GM13976 (cell line): ENCODE results near the gene DRC3.

ENCODE experiments used
- DNase-seq: peaks from one replicate; pipeline ENCODE4 v3.0.0; 2012; ENCODE audit warnings: low spot score
- in situ Hi-C: fragments of 300-500 bp; cut with MboI; formaldehyde crosslinking; loops from one replicate; pipeline ENCODE4 v1.12.0; 2022; ENCODE audit warnings: low sequenced_read_pairs, mixed read lengths, inconsistent platforms; ENCODE audit not compliant: unreplicated experiment
- TF ChIP-seq, protein P1 (sequence below): IDR thresholded peaks from 2 replicates; pipeline ENCODE4 v1.5.1; 2012; ENCODE audit warnings: borderline replicate concordance, mild to moderate bottlenecking; ENCODE audit not compliant: insufficient read depth; ENCODE audit errors: extremely low read depth, missing control alignments, control extremely low read depth

Gene DRC3

DNA sequence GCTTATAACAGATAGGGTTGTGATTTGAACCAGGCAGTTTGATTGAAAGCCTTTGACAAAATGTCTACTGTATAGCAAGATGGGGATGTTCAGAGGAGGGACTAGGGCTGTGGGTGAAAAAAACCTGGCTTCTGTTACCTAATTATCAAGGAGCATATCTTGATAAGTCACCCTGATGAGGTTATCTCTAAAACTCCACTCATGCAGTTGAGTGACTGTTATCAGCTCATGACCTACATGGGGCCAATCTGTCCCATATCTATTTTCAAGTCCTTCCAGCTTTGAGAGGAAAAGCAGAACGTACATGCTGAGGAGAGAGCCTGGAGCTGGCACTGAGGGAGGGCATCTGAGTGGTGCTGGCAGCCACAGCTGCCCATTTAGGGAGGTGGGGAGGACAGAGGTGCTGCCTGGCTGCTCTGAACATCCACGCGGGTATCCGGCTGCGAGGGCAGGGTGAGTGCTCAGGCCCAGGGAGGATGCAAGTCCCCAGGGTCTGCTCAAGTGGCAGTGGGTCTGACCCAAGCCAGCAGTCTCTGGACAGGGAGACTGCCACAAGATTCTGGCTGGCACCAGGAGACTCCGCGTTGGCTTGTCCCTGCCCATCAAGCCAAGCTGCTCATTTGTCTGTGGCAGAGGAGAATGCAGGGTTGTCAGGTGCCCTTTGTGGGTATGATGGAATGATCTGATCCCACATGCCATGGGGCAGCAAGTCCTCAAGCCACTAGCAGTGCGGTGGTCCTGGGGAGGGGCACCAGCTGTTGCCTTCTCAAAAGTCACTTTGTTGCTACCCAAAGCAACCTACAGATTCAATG is 37.2 kb downstream of the DRC3 start:
- no peak for DNase-seq
- in situ Hi-C loops: no loop called here
- TF ChIP-seq, protein P1, sequence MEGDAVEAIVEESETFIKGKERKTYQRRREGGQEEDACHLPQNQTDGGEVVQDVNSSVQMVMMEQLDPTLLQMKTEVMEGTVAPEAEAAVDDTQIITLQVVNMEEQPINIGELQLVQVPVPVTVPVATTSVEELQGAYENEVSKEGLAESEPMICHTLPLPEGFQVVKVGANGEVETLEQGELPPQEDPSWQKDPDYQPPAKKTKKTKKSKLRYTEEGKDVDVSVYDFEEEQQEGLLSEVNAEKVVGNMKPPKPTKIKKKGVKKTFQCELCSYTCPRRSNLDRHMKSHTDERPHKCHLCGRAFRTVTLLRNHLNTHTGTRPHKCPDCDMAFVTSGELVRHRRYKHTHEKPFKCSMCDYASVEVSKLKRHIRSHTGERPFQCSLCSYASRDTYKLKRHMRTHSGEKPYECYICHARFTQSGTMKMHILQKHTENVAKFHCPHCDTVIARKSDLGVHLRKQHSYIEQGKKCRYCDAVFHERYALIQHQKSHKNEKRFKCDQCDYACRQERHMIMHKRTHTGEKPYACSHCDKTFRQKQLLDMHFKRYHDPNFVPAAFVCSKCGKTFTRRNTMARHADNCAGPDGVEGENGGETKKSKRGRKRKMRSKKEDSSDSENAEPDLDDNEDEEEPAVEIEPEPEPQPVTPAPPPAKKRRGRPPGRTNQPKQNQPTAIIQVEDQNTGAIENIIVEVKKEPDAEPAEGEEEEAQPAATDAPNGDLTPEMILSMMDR: no peak

DNA sequence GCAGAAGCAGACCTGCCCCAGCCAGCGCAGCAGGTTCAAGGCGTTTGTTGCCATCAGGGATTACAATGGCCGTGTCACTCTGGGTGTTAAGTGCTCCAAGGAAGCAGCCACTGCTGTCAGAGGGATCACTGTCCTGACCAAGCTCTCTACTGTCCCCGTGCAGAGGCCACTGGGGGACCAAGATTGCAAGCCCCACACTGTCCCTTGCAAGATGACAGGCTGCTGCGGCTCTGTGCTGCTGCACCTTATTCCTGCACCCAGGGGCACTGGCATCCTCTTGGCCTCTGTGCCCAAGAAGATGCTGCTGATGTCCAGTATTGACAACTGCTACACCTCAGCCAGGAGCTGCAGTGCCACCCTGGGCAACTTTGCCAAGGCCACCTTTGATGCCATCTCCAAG is 38.6 kb downstream of the DRC3 start:
- DNase-seq: no peak
- in situ Hi-C loops: no loop called here
- TF ChIP-seq, protein P1: no peak

DNA sequence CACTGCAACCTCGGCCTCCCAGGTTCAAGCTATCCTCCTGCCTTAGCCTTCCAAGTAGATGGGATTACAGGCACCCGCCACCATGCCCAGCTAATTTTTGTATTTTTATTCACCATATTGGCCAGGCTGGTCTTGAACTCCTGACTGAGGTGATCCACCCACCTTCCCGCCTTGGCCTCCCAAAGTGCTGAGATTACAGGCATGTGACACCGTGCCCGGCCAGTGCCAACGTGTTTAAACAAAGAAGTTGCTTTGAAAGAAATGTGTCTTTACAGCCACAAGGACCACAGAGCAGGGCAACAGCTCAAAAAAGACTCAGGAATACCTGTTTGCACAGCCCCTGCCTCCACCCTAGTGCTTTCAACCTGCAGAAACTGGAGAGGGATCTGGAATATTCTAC is 41.3 kb downstream of the DRC3 start:
- no peak for DNase-seq
- TF ChIP-seq, protein P1: no peak
- in situ Hi-C loops: no loop called here

DNA sequence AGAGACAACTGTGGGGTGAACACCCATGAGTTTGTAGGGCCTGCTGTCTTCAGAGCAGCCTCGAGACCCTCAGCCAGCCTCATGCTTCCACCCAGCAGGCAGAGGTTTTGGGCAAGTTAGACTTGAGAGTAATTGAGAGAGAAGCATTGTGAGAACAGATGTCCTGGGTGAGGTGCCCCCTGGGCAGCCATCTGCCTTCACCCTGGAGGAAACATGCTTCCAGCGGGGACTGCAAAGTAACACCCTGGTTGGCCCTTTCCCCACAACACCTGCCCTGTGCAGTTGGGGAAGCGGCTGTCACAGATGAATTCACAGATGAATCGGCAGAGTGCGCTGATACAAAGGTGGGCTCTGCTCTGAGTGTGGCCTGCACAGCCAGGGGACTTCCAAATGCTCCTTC is 42.9 kb downstream of the DRC3 start:
- in situ Hi-C loops: no loop called here
- TF ChIP-seq, protein P1: no peak
- no peak for DNase-seq

DNA sequence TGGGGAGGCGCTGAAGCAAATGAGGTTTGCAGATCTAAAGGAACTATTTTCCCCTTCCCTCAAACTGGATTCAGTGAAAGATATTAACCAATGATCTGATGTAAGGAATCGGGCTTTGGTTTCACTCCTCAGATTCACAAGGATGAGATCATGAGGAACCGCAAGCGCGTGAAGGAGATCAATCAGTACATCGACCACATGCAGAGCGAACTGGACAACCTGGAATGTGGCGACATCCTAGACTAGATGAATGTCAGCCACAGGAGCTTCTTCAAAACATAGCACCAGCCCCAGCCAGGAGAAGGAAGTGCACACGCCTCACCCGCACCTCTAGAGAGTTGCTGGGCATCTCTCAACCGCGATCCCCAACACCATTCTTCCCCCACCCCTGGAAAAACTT is 43.8 kb downstream of the DRC3 start:
- DNase-seq: no peak
- TF ChIP-seq, protein P1: no peak
- in situ Hi-C loops: no loop called here

DNA sequence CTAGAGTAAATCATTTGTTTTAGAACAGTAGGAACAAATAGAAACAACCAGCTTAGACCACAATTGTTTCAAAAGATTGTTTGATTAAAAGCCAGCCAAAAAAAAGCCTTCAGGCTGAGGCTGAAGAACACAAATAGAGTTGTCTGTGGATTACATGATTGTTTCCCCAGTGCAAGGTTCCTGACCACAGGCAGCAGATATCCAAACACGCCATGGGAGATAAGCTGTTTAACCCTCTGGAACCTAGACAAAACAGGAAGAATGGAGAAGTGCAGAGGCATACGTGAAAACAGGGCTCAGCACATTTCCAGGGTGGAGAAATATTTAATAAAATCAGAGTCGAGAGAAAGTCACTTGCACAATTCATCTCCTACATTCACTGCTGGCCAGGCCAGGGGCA is 45.3 kb downstream of the DRC3 start:
- in situ Hi-C loops: no loop called here

More for the DNA sequence above, 45.3 kb downstream of the DRC3 start:
- DNase-seq: no peak
- TF ChIP-seq, protein P1: no peak
